Measurements from ENCODE around the gene KCNK16. TPM values are rescaled to one million over a fixed set of nuclear protein-coding genes. Genes with fewer than 3 reads are reported as not detected.

Gene KCNK16
- total and polyA plus RNA-seq, 10 of the 15 experiments (the other 5 are each of a cell fraction or from before 2014, with no cell fraction given), result not detected

GRCh38 chr6:39330057-39330456 is 7.6 kb upstream of the KCNK16 start:
- no peaks in the 10 kb centered on the region for H3K27me3 ChIP-seq (replicated peaks in 1 of 2; ENCODE audit: control insufficient read depth in 2 of 2, insufficient read depth in 2 of 2, low read length in 1 of 2)
- no peak overlapping the region for H2AFZ ChIP-seq (ENCODE audit: control insufficient read depth, low read depth, low read length)
- intact Hi-C loops (cut with micrococcal nuclease; ENCODE audit: unreplicated experiment), result no loop called here
- TF ChIP-seq CHD1 (IDR thresholded peaks at IDR 0.05; ENCODE audit: low read depth, low read length) (no peak), SPI1 (IDR thresholded peaks at IDR 0.05; ENCODE audit: borderline replicate concordance, insufficient read depth, low read depth, low read length) (peak; percentile 95), SP1 (IDR thresholded peaks at IDR 0.05; ENCODE audit: low read depth, low read length) (no peak), NR2C1 (IDR thresholded peaks at IDR 0.05) (no peak), ELK1 (IDR thresholded peaks at IDR 0.05; ENCODE audit: low read depth, low read length) (no peak), BCL11A (IDR thresholded peaks at IDR 0.05; ENCODE audit: low read depth, low read length) (no peak), IRF4 (IDR thresholded peaks at IDR 0.05; ENCODE audit: low read depth, low read length) (peak; percentile 62; the same call in 1 of the 2 replicates)
- H3K4me2 ChIP-seq (ENCODE audit: control insufficient read depth, insufficient read depth), result no peak overlapping the region
- FAIRE-seq, result no peak
- ChIA-PET POLR2A (no interaction called here), RAD21 (ENCODE audit: unreplicated experiment) (no interaction called here), SMC1A (ENCODE audit: uncharacterized antibody, unreplicated experiment) (no interaction called here), CTCF (no interaction called here)
- H3K4me1 ChIP-seq (ENCODE audit: control insufficient read depth, insufficient read depth, low read length), result peaks cover 7% of the 10 kb centered on the region
- H3K9me3 ChIP-seq (replicated peaks; ENCODE audit: control insufficient read depth, insufficient read depth, low read length), result no peaks in the 10 kb centered on the region
- no peak overlapping the region for H3K9ac ChIP-seq (ENCODE audit: control insufficient read depth, insufficient read depth, low read length)
- no peaks in the 10 kb centered on the region for H4K20me1 ChIP-seq (ENCODE audit: control insufficient read depth, insufficient read depth)
- WGBS (ENCODE audit: insufficient coverage, insufficient replicate concordance, low lambda C conversion rate, missing lambda C conversion rate), result 55% methylated on average over 3 of the region's 3 CpGs
- H3K36me3 ChIP-seq (ENCODE audit: control insufficient read depth in 2 of 2, insufficient read depth in 2 of 2, low read length in 1 of 2), result no peaks in the 10 kb centered on the region
- H3K79me2 ChIP-seq (ENCODE audit: control insufficient read depth, insufficient read depth, low read length), result no peaks in the 10 kb centered on the region
- in situ Hi-C loops (cut with MboI), result no loop called here
- DNase-seq (ENCODE audit: low read depth, low spot score), result peak; percentile 27
- ATAC-seq, result peak; percentile 97
- H3K27ac ChIP-seq (ENCODE audit: control insufficient read depth, insufficient read depth), result no peak overlapping the region
- no peak overlapping the region for H3K4me3 ChIP-seq
- BruUV-seq (replicated peaks), result no TSS peak

GRCh38 chr6:39328066-39328465 is 5.6 kb upstream of the KCNK16 start:
- Histone ChIP-seq H3K9me3 (replicated peaks; ENCODE audit: control insufficient read depth, insufficient read depth, low read length) (no peaks in the 10 kb centered on the region), H2AFZ (ENCODE audit: control insufficient read depth, low read depth, low read length) (no peak overlapping the region), H3K27ac (ENCODE audit: control insufficient read depth, insufficient read depth) (no peak overlapping the region), H3K27me3 (replicated peaks in 1 of 2; ENCODE audit: control insufficient read depth in 2 of 2, insufficient read depth in 2 of 2, low read length in 1 of 2) (no peaks in the 10 kb centered on the region), H3K79me2 (ENCODE audit: control insufficient read depth, insufficient read depth, low read length) (no peaks in the 10 kb centered on the region), H4K20me1 (ENCODE audit: control insufficient read depth, insufficient read depth) (no peaks in the 10 kb centered on the region), H3K9ac (ENCODE audit: control insufficient read depth, insufficient read depth, low read length) (no peak overlapping the region), H3K4me2 (ENCODE audit: control insufficient read depth, insufficient read depth) (no peak overlapping the region), H3K36me3 (ENCODE audit: control insufficient read depth in 2 of 2, insufficient read depth in 2 of 2, low read length in 1 of 2) (no peaks in the 10 kb centered on the region), H3K4me1 (ENCODE audit: control insufficient read depth, insufficient read depth, low read length) (peaks cover 7% of the 10 kb centered on the region), H3K4me3 (no peak overlapping the region)
- no peak for DNase-seq (ENCODE audit: low read depth, low spot score)
- in situ Hi-C loops (cut with MboI), result no loop called here
- FAIRE-seq, result no peak
- POLR2A ChIA-PET, result no interaction called here
- RAD21 ChIA-PET (ENCODE audit: unreplicated experiment), result no interaction called here
- 53% methylated on average over 12 of the region's 12 CpGs for WGBS (ENCODE audit: insufficient coverage, insufficient replicate concordance, low lambda C conversion rate, missing lambda C conversion rate)
- no TSS peak for BruUV-seq (replicated peaks)
- ATAC-seq, result no peak
- CTCF ChIA-PET, result no interaction called here
- intact Hi-C loops (cut with micrococcal nuclease; ENCODE audit: unreplicated experiment), result no loop called here
- SMC1A ChIA-PET (ENCODE audit: uncharacterized antibody, unreplicated experiment), result no interaction called here
- TF ChIP-seq STAT3 (IDR thresholded peaks at IDR 0.05; ENCODE audit: low read depth, low read length), result no peak
- TF ChIP-seq SREBF2 (IDR thresholded peaks at IDR 0.05; ENCODE audit: low read length), result no peak
- TF ChIP-seq GABPA (IDR thresholded peaks at IDR 0.05; ENCODE audit: low read depth), result no peak
- TF ChIP-seq YY1 (IDR thresholded peaks at IDR 0.05; ENCODE audit: low read depth, low read length), result no peak
- TF ChIP-seq ETV6 (conservative IDR thresholded peaks at IDR 0.05 in 1 of 2, IDR thresholded peaks at IDR 0.05 in 1 of 2; ENCODE audit: borderline replicate concordance in 1 of 2, low read depth in 1 of 2), result no peak
- no peak for TF ChIP-seq REST (IDR thresholded peaks at IDR 0.05; ENCODE audit: low read depth, low read length)
- no peak for TF ChIP-seq NFYB (IDR thresholded peaks at IDR 0.05; ENCODE audit: insufficient read depth, low read depth, low read length)
- no peak for TF ChIP-seq JUNB (IDR thresholded peaks at IDR 0.05)
- no peak for TF ChIP-seq RBBP5 (conservative IDR thresholded peaks at IDR 0.05)
- TF ChIP-seq DPF2 (IDR thresholded peaks at IDR 0.05), result no peak

Measured in GM12878 (cell line).